SU-DHL-6 (cell line): ENCODE measurements around the gene COX15.
A peak's percentile ranks its signal among the peaks of the same experiment; 100 is the strongest.

ENCODE experiments used
- EZH2phosphoT487 ChIP-seq: fragments of 200-600 bp; sonication (generic), shearing (Covaris generic); conservative IDR thresholded peaks from 2 replicates; pipeline ENCODE4 v1.6.1; 2018; ENCODE audit warnings: mild to moderate bottlenecking, antibody characterized with exemption, low read length, moderate library complexity, mixed read lengths
- TF ChIP-seq, protein P1 (sequence below): fragments of 200-600 bp; sonication (generic); IDR thresholded peaks from one replicate; pipeline ENCODE4 v1.5.1; 2017; ENCODE audit warnings: antibody characterized with exemption, mild to moderate bottlenecking, low read length, moderate library complexity; ENCODE audit not compliant: insufficient read depth, poor library complexity, severe bottlenecking

DNA sequence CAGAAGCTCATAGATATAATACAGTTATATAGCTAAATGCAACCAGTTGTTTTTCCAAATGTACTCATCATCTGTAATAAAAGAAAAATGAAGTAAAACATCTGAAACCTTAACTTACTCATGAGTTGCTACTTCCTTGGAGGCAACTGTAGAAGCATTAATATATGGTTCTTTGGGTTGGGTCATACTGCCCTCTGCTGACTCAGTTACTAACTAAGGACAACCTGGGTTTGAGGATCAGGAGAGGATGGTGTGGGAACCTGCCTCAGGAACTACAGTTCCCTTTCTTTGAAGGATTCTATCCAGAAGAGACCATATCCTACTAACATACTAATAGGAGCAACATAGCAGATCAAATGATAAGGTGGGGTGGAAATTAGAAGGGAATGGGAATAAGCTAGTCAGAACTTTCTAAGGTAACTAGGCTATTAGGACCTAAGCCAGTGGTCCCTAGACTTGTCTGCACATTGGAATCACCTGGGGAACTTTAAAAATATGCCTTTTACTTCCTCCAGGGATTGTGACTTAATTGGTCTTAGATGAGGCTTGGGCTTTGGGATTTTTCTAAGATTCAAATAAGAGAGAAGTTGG lies 20.7 kb downstream of the COX15 start:
- TF ChIP-seq, protein P1, sequence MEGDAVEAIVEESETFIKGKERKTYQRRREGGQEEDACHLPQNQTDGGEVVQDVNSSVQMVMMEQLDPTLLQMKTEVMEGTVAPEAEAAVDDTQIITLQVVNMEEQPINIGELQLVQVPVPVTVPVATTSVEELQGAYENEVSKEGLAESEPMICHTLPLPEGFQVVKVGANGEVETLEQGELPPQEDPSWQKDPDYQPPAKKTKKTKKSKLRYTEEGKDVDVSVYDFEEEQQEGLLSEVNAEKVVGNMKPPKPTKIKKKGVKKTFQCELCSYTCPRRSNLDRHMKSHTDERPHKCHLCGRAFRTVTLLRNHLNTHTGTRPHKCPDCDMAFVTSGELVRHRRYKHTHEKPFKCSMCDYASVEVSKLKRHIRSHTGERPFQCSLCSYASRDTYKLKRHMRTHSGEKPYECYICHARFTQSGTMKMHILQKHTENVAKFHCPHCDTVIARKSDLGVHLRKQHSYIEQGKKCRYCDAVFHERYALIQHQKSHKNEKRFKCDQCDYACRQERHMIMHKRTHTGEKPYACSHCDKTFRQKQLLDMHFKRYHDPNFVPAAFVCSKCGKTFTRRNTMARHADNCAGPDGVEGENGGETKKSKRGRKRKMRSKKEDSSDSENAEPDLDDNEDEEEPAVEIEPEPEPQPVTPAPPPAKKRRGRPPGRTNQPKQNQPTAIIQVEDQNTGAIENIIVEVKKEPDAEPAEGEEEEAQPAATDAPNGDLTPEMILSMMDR: peak; percentile 53
- no peak for TF ChIP-seq EZH2phosphoT487
